ENCODE measurements around the gene FGD4. TPM values are rescaled to one million over a fixed set of nuclear protein-coding genes. Genes with fewer than 3 reads are reported as not detected.
A peak's percentile ranks its signal among the peaks of the same experiment; 100 is the strongest.

Gene FGD4
- total and polyA plus RNA-seq, 9 of the 15 experiments (the other 6 are each of a cell fraction or from before 2014, with no cell fraction given): 0.05 to 0.51 (median 0.27) TPM

DNA sequence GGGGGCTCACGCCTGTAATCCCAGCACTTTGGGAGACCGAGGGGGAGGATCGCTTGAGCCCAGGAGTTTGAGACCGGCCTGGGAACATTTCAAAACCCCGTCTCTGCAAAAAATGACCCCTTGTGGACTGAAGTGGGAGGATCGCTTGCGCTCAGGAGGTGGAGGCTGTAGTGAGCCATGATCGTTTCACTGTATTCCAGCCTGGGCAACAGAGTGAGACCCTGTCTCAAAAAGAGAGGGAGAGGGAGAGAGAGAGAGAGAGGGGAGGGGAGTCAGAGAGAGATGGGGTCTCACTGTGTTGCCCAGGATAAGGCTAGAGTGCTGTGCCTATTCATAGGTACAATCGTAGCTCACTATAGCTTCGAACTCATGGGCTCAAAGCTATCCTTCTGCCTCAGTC, 2.8 kb downstream of the FGD4 start:
- no peaks in the 10 kb centered on the region for H3K9me1 ChIP-seq (ENCODE audit: control insufficient read depth, insufficient read depth, low read length)
- DNase-seq (ENCODE audit: extremely low read depth in 1 of 4, low spot score in 3 of 4) (no peak), FAIRE-seq (no peak), ATAC-seq (no peak)
- H3K4me1 ChIP-seq (replicated peaks in 1 of 2; ENCODE audit: control insufficient read depth in 2 of 2, insufficient read depth in 2 of 2, low read length in 2 of 2): peaks cover 4 to 14% of the 10 kb centered on the region in 2 experiments; a peak in 4 of 5 replicates
- no peaks in the 10 kb centered on the region for H3K9me3 ChIP-seq (replicated peaks; ENCODE audit: control insufficient read depth, insufficient read depth, low read depth, low read length)
- no peaks in the 10 kb centered on the region for H4K20me1 ChIP-seq (replicated peaks; ENCODE audit: control insufficient read depth, insufficient read depth, low read length)
- ChIA-PET POLR2A (interaction anchor here (0.6 kb wide), 1 partner anchor 724 kb away, joined by 3 read pairs; no protein-coding TSS in a partner anchor), CTCF (ENCODE audit: low intra/inter-chr PET ratio) (no interaction called here)
- in situ Hi-C loops (cut with MboI): no loop called here
- H3K79me2 ChIP-seq (ENCODE audit: control insufficient read depth, insufficient read depth, low read length): no peaks in the 10 kb centered on the region
- no peaks in the 10 kb centered on the region for H3K36me3 ChIP-seq (ENCODE audit: control insufficient read depth, insufficient read depth, low read length)
- TF ChIP-seq, protein P1, sequence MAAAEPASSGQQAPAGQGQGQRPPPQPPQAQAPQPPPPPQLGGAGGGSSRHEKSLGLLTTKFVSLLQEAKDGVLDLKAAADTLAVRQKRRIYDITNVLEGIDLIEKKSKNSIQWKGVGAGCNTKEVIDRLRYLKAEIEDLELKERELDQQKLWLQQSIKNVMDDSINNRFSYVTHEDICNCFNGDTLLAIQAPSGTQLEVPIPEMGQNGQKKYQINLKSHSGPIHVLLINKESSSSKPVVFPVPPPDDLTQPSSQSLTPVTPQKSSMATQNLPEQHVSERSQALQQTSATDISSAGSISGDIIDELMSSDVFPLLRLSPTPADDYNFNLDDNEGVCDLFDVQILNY (CRISPR knock-in tag; IDR thresholded peaks at IDR 0.05): no peak
- peak; percentile 67; the same call in 1 of the 2 replicates for TF ChIP-seq ZNF121 (CRISPR knock-in tag; conservative IDR thresholded peaks at IDR 0.05)
- TF ChIP-seq CTCF (IDR thresholded peaks at IDR 0.05 in 2 of 3, conservative IDR thresholded peaks at IDR 0.05 in 1 of 3; ENCODE audit: insufficient read depth in 2 of 3, low read depth in 1 of 3, low read length in 3 of 3): 0 out of 6 replicates have a peak, but pooled peaks of 1 of the 3 experiments have one; percentile 3
- peak; percentile 8 for TF ChIP-seq RBM25 (IDR thresholded peaks at IDR 0.05; ENCODE audit: low read depth, low read length, severe bottlenecking)
- H2AFZ ChIP-seq (ENCODE audit: low read depth, low read length): no peak overlapping the region
- H3K4me2 ChIP-seq (ENCODE audit: insufficient read depth, low read length): no peak overlapping the region
- H3K27ac ChIP-seq (ENCODE audit: extremely low read depth, low read depth, low read length): no peak overlapping the region
- intact Hi-C loops (cut with micrococcal nuclease): loop anchor here (5.0 kb wide), 1 partner anchor 35 kb away; no protein-coding TSS in a partner anchor
- H3K27me3 ChIP-seq (ENCODE audit: control insufficient read depth in 2 of 2, insufficient read depth in 2 of 2, low read length in 2 of 2): peaks cover 2 to 29% of the 10 kb centered on the region in 2 experiments; a peak in 4 of 5 replicates
- 37% methylated on average over 8 of the region's 10 CpGs for WGBS (ENCODE audit: insufficient coverage, low coverage, missing lambda C conversion rate)
- H3K9ac ChIP-seq (ENCODE audit: insufficient read depth in 1 of 2, low read depth in 2 of 2, low read length in 2 of 2): no peak overlapping the region
- BruUV-seq (replicated peaks): no TSS peak
- no peak overlapping the region for H3K4me3 ChIP-seq

Data from K562 (cell line).